Chondrocyte (in vitro differentiated cells): ENCODE results near the gene MBP. TPM values are rescaled to one million over a fixed set of nuclear protein-coding genes. Genes with fewer than 3 reads are reported as not detected.
A peak's percentile ranks its signal among the peaks of the same experiment; 100 is the strongest.

ENCODE experiments used
- DNase-seq: peaks from one replicate; pipeline ENCODE4 v3.0.0; 2021; ENCODE audit warnings: mixed read lengths, low spot score
- H3K27ac Mint-ChIP-seq: one replicate; pipeline ENCODE4 v1.8.0; 2021; ENCODE audit warnings: mild to moderate bottlenecking, moderate library complexity, mixed read lengths; ENCODE audit not compliant: unreplicated experiment
- H3K27me3 Mint-ChIP-seq: 2 replicates; pipeline ENCODE4 v1.8.0; 2021; ENCODE audit warnings: low read depth, mixed read lengths
- H3K36me3 Mint-ChIP-seq: 2 replicates; pipeline ENCODE4 v1.8.0; 2021; ENCODE audit warnings: low read depth, mixed read lengths
- H3K4me1 Mint-ChIP-seq: 2 replicates; pipeline ENCODE4 v1.8.0; 2021; ENCODE audit warnings: low read depth, mild to moderate bottlenecking, mixed read lengths
- H3K4me3 Mint-ChIP-seq: one replicate; pipeline ENCODE4 v1.8.0; 2021; ENCODE audit warnings: mild to moderate bottlenecking, moderate library complexity, mixed read lengths; ENCODE audit not compliant: unreplicated experiment
- H3K9me3 Mint-ChIP-seq: 2 replicates; pipeline ENCODE4 v1.8.0; 2021; ENCODE audit warnings: low read depth, mixed read lengths
- total RNA-seq: library from RNA; stranded (reverse); gene quantifications from 3 replicates; pipeline ENCODE4 v1.2.1, GENCODE V29; 2021
- TF ChIP-seq, protein P1 (sequence below): fragments of 200-600 bp; sonication (generic); IDR thresholded peaks from 2 replicates; pipeline ENCODE4 v1.5.0; 2021; ENCODE audit warnings: antibody characterized with exemption, mild to moderate bottlenecking, moderate library complexity

MBP gene
- total RNA-seq, 1 donor from 2014 or later = 15.9 TPM

- no peak for DNase-seq
- Mint-ChIP-seq H3K4me1 (peaks cover 22% of the 10 kb centered on the region), H3K27ac (no peak overlapping the region), H3K27me3 (no peaks in the 10 kb centered on the region), H3K4me3 (no peak overlapping the region), H3K36me3 (peaks cover 4% of the 10 kb centered on the region), H3K9me3 (no peaks in the 10 kb centered on the region)
- TF ChIP-seq, protein P1, sequence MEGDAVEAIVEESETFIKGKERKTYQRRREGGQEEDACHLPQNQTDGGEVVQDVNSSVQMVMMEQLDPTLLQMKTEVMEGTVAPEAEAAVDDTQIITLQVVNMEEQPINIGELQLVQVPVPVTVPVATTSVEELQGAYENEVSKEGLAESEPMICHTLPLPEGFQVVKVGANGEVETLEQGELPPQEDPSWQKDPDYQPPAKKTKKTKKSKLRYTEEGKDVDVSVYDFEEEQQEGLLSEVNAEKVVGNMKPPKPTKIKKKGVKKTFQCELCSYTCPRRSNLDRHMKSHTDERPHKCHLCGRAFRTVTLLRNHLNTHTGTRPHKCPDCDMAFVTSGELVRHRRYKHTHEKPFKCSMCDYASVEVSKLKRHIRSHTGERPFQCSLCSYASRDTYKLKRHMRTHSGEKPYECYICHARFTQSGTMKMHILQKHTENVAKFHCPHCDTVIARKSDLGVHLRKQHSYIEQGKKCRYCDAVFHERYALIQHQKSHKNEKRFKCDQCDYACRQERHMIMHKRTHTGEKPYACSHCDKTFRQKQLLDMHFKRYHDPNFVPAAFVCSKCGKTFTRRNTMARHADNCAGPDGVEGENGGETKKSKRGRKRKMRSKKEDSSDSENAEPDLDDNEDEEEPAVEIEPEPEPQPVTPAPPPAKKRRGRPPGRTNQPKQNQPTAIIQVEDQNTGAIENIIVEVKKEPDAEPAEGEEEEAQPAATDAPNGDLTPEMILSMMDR = no peak
These were observed 86.2 kb downstream of the MBP start for GRCh38 chr18:77046409-77046808.

- Mint-ChIP-seq H3K27ac (no peak overlapping the region), H3K9me3 (no peaks in the 10 kb centered on the region), H3K36me3 (peaks cover 4% of the 10 kb centered on the region), H3K27me3 (no peaks in the 10 kb centered on the region), H3K4me1 (peaks cover 22% of the 10 kb centered on the region), H3K4me3 (no peak overlapping the region)
- no peak for DNase-seq
- TF ChIP-seq, protein P1 = no peak
These were observed 86.9 kb downstream of the MBP start for GRCh38 chr18:77045677-77046076.

GRCh38 chr18:77044866-77045664 is 87.5 kb downstream of the MBP start:
- Mint-ChIP-seq H3K27ac (no peak overlapping the region), H3K4me3 (no peak overlapping the region), H3K27me3 (no peaks in the 10 kb centered on the region), H3K9me3 (no peaks in the 10 kb centered on the region), H3K4me1 (peaks cover 22% of the 10 kb centered on the region), H3K36me3 (peaks cover 4% of the 10 kb centered on the region)
- no peak for DNase-seq
- TF ChIP-seq, protein P1 = no peak

- TF ChIP-seq, protein P1 = no peak
- DNase-seq = no peak
- Mint-ChIP-seq H3K27me3 (no peaks in the 10 kb centered on the region), H3K4me1 (peaks cover 22% of the 10 kb centered on the region), H3K36me3 (peaks cover 4% of the 10 kb centered on the region), H3K4me3 (peak overlapping the region; percentile 4), H3K27ac (peak overlapping the region; percentile 83), H3K9me3 (no peaks in the 10 kb centered on the region)
These were observed 88.9 kb downstream of the MBP start for GRCh38 chr18:77043541-77044280.

DNA sequence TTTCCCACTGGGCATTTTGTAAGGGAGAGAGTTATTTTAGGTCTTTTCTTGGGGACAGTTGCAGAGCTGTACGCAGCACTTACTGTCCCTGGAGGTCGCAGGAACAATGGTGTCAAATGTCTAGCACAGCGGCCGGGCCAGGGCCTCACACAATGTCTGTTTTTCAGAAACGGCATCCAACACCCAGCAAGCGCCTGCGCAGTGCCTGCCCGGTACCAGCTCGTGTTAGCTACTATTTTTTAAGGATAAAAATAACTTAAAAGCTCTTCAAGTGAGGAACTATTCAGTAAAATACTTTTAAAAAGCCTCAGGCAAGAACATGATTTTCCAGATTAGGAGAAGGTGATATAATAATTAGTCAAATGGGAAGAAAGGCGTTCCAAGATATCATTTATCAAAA is 90.0 kb downstream of the MBP start:
- peaks cover 22% of the 10 kb centered on the region for H3K4me1 Mint-ChIP-seq
- DNase-seq = no peak
- H3K27me3 Mint-ChIP-seq = no peaks in the 10 kb centered on the region
- TF ChIP-seq, protein P1 = no peak
- no peak overlapping the region for H3K4me3 Mint-ChIP-seq
- H3K36me3 Mint-ChIP-seq = peaks cover 4% of the 10 kb centered on the region
- no peaks in the 10 kb centered on the region for H3K9me3 Mint-ChIP-seq
- peak overlapping the region; percentile 60 for H3K27ac Mint-ChIP-seq
